GM21447 (cell line): ENCODE results near the gene TCF7L2.

Source experiments
- ATAC-seq: cut with Tn5 transposase; IDR thresholded peaks from one replicate; pipeline ENCODE4 v1.9.1; 2021; ENCODE audit not compliant: unreplicated experiment

The TCF7L2 gene

DNA sequence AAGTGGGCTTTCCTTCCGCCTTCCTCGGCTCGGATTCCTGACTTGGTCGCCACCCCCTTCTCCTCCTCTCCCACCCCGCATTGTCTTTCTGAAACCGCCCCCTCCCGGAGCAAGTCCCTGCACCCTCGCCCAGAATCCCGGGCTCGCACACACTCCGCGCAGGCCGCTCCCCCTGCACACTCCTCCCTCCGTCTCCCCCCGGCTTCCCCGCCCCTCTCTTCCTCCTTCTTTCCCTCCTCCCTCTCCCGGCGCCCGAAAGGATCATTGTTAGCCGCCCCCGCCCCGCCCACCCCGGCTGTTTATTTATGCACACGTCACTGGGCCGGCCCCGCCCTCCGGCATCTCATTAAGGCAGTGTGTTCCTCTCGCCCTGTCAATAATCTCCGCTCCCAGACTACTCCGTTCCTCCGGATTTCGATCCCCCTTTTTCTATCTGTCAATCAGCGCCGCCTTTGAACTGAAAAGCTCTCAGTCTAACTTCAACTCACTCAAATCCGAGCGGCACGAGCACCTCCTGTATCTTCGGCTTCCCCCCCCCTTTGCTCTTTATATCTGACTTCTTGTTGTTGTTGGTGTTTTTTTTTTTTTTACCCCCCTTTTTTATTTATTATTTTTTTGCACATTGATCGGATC lies at the start of gene TCF7L2:
TSS of gene TCF7L2 (plus strand) at position 373 of the 633 bp plus-strand sequence. CDS start 510 bp downstream, outside the sequence.
- no peak for ATAC-seq

DNA sequence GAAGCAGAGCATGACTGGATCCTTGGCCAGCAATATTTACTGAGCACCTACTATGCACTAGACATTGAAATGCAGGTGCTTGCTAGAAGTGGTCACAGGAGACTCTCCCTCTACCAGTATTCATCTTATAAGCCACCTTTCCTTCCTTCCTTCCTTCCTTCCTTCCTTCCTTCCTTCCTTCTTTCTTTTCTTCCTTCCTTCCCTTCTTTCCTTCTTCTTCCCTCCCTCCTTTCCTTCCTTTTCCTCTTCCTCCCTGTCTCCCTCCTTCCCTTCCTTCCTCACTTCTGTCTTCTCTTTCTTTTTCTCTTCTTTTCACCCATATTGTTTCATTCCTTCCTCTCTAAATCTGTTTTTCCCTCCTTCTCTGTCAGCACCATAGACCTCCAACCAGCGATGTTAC lies 47.3 kb upstream of the TCF7L2 start:
- no peak for ATAC-seq

DNA sequence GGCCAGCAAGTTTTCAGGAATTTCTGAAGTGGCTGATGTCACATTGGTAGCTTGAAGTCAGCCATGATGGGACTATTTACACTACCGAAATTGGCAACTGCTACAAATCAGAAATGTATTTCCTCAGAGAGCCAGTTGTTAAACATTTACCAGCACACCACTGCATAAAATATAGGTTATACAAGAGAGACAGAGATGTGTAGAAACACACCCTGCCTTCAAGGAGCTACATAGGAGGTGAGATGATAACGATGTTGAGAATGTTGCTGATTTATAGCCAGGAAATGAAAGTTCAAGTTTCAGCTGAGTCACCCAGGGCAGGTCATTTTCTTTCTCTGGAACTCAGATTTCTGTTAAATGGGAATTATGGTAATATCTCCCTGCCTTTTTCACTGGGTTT lies 46.0 kb upstream of the TCF7L2 start:
- no peak for ATAC-seq

DNA sequence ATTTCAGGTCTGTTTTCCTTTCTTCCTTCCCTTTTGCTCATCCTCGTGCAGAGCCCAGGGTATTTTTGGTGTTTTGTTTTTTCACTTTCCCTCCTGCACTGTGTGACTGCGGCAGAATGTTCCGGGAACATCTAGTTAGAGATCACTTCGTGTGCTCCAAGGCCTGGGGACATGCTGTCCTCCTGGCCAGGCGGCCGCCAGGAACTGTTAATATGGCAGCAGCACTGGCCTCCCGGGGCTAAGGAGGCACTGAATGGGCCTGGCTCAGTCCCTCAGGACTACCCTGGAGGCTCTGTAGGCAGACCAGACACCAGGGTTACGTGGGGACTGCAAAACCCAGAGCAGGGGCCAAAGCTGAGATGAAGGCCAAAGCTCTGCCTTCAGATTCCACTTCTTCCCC lies 43.1 kb upstream of the TCF7L2 start:
- no peak for ATAC-seq

DNA sequence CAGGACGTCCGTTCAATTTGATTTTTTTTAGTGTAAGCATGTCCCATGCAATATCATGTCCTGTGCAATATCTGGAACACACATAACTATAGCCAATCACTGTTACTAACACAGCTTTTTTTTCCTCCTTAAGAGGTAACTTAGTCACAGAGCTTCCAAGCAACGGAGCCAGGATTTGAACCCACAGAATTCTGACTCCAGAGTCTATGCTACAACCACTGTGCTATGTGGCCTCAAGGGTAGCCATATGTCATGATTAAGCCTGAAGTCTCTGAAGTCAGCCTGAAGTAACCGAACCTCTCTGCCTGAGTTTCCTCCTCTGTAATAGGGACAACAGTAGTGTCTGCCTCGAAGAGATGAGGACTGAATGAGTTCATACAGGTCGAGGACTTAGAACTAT lies 42.2 kb upstream of the TCF7L2 start:
- ATAC-seq, result no peak

DNA sequence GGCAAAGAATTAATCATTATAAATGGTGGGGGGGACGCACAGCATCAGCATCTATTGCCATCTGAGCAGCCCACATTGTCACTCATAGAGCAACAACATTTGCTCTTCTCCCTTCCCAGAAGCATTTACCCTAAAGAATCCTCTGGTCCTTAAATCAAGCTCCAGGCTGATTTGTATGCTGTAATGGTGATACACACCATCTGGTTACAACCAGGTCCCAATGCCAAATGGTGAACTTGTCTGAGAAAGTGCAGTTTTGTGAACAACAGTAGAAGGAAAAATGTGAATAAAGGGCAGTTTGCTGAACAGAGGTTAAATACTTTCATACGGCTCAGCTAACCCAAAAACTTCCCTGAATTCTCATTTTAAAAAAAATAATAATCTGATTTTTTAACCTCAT lies 38.8 kb upstream of the TCF7L2 start:
- ATAC-seq, result no peak

DNA sequence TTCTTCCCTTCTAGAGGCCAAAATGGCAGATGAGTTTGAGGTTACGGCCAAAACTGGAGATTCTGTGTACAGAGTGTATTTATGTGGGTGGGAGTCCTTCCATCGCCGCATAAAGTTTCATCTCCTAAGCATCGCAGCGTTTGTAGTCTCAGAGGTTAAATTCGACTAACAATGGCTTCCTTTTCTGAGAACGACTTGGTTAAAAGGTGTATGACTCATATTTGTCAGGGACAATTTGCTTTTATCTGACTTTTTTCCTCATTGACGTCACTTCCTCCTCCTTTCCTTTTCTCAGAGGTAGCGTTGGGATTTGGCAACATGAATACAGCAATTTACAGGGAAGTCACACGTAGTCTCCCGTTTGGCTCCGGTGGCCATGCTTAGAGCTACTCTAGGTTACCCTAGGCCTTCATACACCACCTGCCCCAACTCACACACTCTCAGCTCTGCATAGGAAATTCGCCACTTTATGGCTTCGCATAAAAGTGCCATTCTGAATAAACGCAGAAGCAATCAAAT lies 37.6 kb upstream of the TCF7L2 start:
- no peak for ATAC-seq

DNA sequence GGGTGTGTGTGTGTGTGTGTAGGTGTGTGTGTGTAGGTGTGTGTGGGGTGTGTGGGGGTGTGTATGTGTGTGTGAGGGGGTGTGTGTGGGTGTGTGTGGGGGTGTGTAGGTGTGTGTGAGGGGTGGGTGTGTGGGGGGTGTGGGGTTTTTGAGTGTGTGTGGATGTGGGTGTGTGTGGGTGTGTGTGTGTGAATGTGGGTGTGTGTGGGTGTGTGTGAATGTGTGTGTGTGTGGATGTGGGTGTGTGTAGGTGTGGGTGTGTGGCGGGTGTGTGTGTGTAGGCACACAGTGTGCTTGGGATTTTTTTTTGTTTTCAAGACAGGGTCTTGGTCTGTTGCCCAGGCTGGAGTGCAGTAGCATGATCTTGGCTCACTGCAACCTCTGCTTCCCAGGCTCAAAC lies 36.8 kb upstream of the TCF7L2 start:
- ATAC-seq, result no peak

DNA sequence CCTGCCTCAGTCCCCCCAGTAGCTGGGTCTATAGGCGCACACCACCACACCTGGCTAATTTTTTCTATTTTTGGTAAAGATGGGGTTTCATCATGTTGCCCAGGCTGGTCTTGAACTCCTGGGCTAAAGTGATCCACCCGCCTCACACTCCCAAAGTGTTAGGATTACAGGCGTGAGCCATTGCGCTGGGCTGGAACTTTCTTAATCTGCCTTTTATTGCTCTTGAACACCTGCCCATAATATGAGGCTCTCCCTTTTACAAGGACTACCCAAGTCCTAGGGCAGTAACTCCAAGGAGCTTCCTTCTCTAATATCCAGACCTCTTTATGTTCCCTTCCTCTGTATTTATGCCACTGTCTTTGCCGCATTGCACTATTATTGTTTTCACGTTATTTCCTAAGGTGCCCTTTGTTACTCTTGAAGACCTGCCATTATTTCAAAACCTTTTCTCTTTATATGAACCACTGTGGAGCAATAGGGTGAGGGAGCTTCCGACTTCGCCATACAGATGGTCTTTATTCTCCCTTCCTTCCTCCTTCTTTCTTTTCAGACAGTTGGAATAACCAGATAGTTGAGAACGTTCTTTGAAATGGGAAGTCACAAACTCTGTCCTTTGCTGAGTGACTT lies 36.3 kb upstream of the TCF7L2 start:
- no peak for ATAC-seq

DNA sequence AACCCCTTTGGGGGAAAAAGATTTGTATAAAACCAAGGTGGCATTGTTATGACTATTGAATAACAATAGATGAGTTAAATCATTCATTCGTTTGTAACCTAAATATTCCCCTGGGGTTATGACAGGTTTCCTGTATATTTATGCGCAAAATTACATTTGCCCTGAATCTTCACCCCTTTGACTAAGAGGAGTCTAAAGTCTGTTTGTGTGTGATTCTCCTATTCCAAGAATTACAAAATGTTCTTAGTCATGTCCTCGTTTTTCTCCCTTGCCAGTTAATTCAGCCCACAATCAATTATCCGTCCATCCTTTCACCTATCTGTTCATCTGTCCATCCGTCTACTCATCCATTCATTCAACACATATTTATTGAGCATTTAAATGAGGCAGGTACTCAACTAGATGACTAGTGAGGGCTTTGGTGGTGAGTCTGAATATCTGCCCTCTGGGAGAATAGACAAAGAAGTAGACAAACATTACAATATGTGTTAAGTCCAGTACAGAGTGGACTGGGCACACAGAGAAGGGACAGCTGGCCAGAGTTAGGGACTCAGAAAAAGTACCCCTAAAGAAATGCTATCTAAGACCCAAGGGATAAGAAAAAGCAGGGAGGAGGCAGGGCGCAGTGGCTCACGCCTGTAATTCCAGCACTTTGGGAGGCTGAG lies 35.6 kb upstream of the TCF7L2 start:
- ATAC-seq, result no peak

DNA sequence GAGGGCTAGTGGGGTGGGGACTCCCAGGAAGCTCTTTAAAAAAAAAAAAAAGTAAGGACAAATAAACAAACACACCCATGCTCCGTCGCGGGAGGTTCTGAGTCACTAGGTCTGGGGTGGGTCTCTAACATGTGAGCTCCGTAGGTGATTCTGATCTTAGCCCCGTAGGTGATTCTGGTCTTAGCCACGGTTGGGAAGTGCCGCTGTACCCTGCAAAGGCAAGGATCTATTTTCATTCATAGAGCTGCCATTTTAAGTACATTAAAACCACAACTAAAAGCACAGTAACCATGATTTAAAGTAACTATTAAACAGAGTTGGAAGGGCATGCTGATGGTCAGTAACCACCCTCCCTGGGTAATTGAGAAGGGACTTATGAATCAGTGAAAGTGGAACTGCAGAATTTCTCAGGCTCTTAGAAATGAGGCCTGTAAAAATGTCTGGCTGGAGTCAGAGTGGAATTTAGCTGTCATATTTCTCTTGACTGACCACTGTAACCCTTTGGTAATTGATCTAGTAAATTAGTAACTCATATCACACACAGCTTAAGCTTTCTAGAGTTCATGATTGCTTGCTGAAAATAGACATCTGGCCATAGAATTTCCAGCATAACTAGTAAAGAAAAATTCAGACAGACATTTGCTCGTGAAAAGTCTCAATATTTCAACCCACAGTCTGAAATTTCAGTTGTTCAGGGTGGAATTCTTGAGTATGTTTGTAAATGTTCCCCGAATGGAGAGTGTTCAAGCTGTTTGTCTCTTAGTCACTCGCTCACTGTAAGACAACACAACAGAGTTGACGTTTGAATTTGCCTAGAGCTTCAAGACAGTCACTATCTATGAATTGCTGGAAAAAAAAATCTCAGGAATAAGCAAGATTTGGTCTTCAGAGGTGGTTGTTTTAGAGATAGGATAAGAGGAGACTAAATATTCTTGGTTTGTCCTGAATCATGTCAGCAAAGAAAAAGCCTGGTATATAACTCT lies 34.2 kb upstream of the TCF7L2 start:
- no peak for ATAC-seq

DNA sequence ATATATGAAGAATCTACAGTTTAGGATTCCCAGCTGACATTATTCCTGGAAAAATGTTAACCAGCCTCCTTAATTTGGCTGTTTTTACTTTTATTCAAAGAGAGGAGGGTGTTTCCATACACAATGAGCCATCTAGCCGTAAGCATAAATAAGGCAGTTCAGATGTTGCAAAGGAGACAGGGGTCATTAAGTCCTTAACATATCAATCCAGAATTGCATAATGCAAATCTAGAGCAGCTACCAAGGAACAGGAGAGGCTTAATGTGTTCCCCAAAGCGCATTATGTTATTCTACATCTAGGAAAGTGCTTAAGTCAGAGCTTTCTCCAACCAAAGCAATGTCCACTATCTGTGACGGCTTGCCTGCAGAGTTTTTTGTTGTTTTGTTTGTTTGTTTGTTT lies 32.4 kb upstream of the TCF7L2 start:
- ATAC-seq, result no peak

DNA sequence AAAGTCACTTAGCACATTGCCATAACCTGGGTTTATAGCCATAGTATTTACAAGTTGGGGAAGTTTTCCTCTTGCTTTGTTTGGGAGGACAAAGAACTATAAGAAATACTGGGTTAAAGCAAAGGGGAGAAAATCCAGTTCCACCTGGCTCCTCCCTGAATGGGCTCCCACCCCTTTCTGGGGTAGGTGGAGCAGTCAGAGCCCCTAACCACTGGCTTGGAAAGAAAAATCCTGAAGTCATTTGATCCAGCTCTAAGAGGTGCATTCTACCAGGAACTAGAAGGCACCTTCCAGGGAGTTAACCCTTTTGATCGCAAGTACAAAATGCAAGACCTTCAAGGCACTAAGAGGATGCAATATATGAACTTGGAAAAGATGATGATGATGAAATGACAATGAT lies 31.3 kb upstream of the TCF7L2 start:
- no peak for ATAC-seq

DNA sequence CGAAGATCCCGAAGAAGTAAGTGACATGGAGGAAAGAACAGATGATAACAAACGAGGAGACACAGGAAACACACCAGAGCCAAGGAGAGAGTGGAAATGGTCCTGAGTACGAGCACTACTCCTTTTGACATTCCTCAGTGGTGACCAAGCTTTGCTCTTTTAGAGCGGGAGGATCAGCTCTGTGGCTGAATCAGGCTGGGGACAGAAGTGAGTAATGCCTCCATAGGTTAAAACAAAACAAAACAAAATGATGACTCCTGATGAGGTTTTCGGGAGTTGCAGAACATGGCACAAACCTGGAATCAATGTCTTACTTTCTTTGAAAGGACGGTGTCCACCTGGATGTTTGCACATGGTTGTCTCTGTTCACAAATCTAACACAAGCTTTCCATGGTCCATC lies 30.3 kb upstream of the TCF7L2 start:
- ATAC-seq, result no peak

DNA sequence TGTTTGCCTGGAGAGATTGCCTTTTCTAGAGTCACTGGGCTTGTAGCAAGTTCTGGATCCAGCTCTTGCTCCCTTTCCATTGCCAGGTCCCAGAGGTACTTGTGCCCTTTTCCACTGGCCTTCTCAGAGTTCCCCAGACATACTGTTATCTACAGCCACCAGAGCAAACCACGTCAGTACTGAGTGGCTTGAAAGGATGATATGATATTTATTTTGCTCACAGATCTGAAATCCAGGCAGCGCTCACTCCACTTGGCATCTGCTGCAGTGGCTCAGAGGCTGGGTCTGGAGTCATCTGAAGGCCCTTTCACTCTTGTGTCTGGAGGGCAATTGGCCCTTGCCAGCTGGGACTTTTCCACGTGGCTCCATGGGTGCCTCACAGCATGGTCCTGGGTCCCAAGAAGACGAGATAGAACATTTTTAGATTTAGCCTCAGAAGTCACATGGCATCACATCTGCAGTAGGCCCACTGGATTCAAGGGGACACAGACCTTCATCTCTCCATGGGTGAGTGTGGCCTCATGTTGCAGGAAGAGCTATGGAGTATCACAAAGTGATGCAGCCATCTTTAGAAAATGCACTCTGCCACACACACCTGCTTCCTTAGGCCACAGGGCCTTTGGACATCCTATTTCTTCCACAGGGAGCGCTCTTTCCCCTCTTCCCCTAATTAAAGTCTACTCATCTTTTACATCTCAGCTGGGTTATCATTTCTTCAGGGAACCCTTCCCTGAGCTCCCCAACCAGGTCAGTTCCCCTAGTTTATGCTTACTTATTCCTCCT lies 22.9 kb upstream of the TCF7L2 start:
- no peak for ATAC-seq

DNA sequence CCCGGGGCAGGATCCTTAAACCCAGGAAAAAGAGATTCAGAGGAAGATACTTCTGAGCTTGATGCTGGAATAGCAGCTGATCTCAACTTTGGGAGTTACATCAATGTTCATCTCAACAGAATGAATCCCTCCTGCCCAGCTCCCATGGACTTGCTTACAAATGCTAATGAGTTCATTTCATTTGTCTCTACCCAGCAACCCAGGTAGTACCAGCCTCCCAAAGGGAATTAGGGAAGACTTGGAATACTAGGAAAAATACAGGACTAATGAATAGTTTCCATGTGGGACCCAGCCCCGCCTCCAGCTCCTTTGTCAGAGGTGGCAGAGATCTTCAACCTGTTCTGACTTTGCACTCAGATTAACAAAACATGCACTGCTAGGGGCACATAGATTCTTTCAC lies 22.1 kb upstream of the TCF7L2 start:
- ATAC-seq, result no peak

DNA sequence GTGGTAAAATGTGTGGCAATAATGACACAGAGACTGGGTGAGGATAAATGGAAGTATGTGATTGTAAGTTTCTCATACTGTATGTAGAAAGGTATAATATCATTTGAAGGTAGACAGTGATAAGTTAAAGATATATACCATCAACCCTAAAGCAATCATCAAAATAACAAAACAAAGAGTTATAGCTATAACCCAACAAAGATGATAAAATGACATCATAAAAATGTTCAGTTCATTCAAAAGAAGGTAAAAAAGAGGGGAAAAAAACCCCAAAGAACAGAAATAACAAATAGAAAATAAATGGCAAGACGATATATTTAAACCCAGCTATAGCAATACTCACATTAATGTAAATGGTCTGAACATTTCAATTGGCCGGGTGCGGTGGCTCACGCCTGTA lies 17.4 kb upstream of the TCF7L2 start:
- ATAC-seq, result no peak

DNA sequence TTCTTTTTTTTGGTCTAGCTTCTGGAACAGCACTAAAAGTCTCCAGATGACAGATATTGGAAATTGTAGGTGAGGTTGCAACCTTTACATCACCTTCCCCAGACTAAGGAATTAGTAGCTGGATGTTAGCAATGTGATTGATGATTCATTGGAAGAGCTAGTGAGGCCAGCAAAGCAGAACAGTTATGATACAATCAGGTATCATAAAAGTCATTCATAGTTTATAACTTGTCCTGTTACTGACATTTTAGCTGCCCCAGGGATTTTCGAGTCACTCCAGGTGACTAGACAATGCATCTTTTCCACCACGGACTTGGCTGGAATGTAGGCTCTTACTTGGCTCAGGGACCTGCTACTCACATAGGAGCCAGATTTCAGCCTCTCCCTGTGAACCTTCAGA lies 15.9 kb upstream of the TCF7L2 start:
- no peak for ATAC-seq

DNA sequence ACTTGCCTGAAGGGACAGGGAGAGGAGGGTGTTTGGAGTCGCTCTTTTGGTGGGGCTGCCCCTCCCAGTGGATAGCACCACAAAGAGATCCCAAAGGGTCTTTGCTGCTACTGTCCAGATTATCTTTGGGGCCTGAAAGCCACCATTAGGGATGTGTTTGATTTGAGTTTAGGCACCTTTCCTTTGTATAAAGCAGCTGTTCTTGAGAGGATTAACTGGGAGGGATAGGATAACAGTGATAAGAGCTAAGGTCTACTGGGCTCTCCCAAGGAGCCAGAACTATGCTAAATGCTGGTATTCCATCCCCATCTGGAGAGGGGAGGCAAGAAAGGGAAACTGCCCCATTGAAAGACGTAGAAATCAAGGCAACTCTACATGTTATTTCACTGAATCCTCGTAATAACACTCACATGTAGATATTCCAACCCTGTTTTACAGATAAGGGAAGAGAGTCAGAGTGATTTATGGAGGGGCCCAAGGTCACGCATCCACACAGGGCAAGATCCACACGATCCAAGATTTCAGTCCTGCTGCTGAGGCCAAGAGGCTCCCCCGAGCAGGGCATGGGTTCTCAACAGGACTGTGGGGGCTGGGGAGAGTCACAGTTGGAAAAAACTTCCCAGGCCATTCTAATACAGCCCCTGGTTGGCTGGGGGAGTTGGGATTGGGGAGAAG lies 11.1 kb upstream of the TCF7L2 start:
- ATAC-seq, result no peak

DNA sequence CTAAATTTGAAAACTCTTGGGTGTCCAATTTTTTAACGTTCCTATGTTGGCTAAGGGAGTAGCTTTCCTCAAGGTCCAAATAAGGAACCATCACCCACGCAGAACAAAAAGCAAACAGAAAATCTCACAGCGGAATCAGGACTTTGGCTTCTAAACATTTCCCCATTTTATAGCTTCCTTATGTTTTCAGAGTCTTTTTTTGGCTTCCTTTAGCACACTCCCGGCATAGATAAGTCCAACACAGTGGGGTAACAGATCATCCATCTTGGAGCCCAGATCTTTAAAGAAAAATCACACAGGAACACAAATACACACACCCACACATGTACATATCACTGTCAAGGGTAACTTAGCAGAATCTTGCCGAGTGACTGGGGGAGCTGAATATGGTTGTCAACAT lies 4.2 kb upstream of the TCF7L2 start:
- ATAC-seq, result no peak
